Parathyroid adenoma (tissue), 2 donors: ENCODE data around the gene TMTC2.

Source experiments
- H2AFZ ChIP-seq: fragments of 300-600 bp; sonication (generic); one replicate; pipeline ENCODE4 v1.7.0; 2017; ENCODE audit warnings: antibody characterized with exemption, mild to moderate bottlenecking
- H3K27ac ChIP-seq: fragments of 300-600 bp; sonication (generic); one replicate; pipeline ENCODE4 v1.7.0; 2017
- H3K27me3 ChIP-seq: fragments of 300-600 bp; sonication (generic); one replicate; pipeline ENCODE4 v1.7.0; 2017; ENCODE audit warnings: low read length; ENCODE audit not compliant: control insufficient read depth, insufficient read depth
- H3K36me3 ChIP-seq: fragments of 300-600 bp; sonication (generic); one replicate; pipeline ENCODE4 v1.7.0; 2017; ENCODE audit warnings: low read length; ENCODE audit not compliant: control insufficient read depth, insufficient read depth
- H3K4me1 ChIP-seq: fragments of 300-600 bp; sonication (generic); one replicate; pipeline ENCODE4 v1.7.0; 2017; ENCODE audit warnings: control low read depth
- H3K4me2 ChIP-seq: fragments of 300-600 bp; sonication (generic); one replicate; pipeline ENCODE4 v1.7.0; 2017; ENCODE audit warnings: low read length
- H3K4me3 ChIP-seq: fragments of 300-600 bp; sonication (generic); one replicate; pipeline ENCODE4 v1.7.0; 2017; ENCODE audit warnings: low read depth, low read length
- H3K79me2 ChIP-seq: fragments of 300-600 bp; sonication (generic); one replicate; pipeline ENCODE4 v1.7.0; 2017; ENCODE audit warnings: control low read depth
- H3K9ac ChIP-seq: fragments of 300-600 bp; sonication (generic); one replicate; pipeline ENCODE4 v1.7.0; 2017; ENCODE audit warnings: mild to moderate bottlenecking
- H3K9me3 ChIP-seq: fragments of 300-600 bp; sonication (generic); one replicate; pipeline ENCODE4 v1.7.0; 2017; ENCODE audit warnings: low read length; ENCODE audit not compliant: control insufficient read depth
- CTCF ChIP-seq: fragments of 300-600 bp; sonication (generic); IDR thresholded peaks from one replicate; pipeline ENCODE4 v1.7.0; 2017; ENCODE audit warnings: antibody characterized with exemption, mild to moderate bottlenecking
- donor health status: primary hyperparathyroidism.

TMTC2 gene

GRCh38 chr12:82919388-82920054 is 232.8 kb downstream of the TMTC2 start:
- no peaks in the 10 kb centered on the region for H3K4me1 ChIP-seq
- no peaks in the 10 kb centered on the region for H3K27me3 ChIP-seq
- TF ChIP-seq CTCF: no peak
- H2AFZ ChIP-seq: no peak overlapping the region
- no peaks in the 10 kb centered on the region for H3K79me2 ChIP-seq
- H3K4me2 ChIP-seq: no peak overlapping the region
- H3K9ac ChIP-seq: no peak overlapping the region
- no peak overlapping the region for H3K27ac ChIP-seq
- no peaks in the 10 kb centered on the region for H3K36me3 ChIP-seq
- H3K4me3 ChIP-seq: no peak overlapping the region
- H3K9me3 ChIP-seq: no peaks in the 10 kb centered on the region

DNA sequence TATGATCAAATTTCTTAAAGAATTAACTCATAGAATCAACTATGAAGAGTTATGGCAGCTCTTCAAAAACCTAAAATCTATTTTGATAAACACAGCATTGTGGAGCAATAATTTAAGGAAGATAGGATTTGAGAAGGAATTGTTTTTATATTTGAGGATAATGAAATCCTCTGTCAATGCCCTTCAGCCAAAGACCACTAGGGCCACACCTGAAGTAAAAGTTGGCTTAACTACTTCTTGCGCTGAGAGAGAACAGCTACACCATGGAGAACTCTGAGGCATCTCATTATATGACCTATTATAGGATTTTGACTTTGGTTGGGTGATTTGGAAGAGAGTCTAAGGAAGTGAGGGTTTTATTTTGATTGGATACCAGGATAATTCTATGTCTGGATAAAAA is 237.2 kb downstream of the TMTC2 start:
- Histone ChIP-seq H2AFZ (no peak overlapping the region), H3K4me1 (no peaks in the 10 kb centered on the region), H3K36me3 (no peaks in the 10 kb centered on the region), H3K79me2 (no peaks in the 10 kb centered on the region), H3K9me3 (no peaks in the 10 kb centered on the region), H3K27me3 (no peaks in the 10 kb centered on the region), H3K9ac (no peak overlapping the region), H3K27ac (no peak overlapping the region), H3K4me3 (no peak overlapping the region), H3K4me2 (no peak overlapping the region)
- TF ChIP-seq CTCF: no peak

GRCh38 chr12:82926630-82927029 is 239.9 kb downstream of the TMTC2 start:
- Histone ChIP-seq H3K9ac (no peak overlapping the region), H3K9me3 (no peaks in the 10 kb centered on the region), H3K4me3 (no peak overlapping the region), H2AFZ (no peak overlapping the region), H3K79me2 (no peaks in the 10 kb centered on the region), H3K4me1 (peaks cover 2% of the 10 kb centered on the region), H3K27ac (no peak overlapping the region), H3K27me3 (no peaks in the 10 kb centered on the region), H3K36me3 (no peaks in the 10 kb centered on the region), H3K4me2 (no peak overlapping the region)
- no peak for TF ChIP-seq CTCF

GRCh38 chr12:82930301-82930700 is 243.6 kb downstream of the TMTC2 start:
- no peaks in the 10 kb centered on the region for H3K9me3 ChIP-seq
- H3K27ac ChIP-seq: no peak overlapping the region
- no peak overlapping the region for H3K9ac ChIP-seq
- H3K79me2 ChIP-seq: no peaks in the 10 kb centered on the region
- no peak overlapping the region for H2AFZ ChIP-seq
- peaks cover 3% of the 10 kb centered on the region for H3K4me1 ChIP-seq
- H3K4me3 ChIP-seq: no peak overlapping the region
- H3K36me3 ChIP-seq: no peaks in the 10 kb centered on the region
- no peak for TF ChIP-seq CTCF
- no peak overlapping the region for H3K4me2 ChIP-seq
- H3K27me3 ChIP-seq: no peaks in the 10 kb centered on the region
